ENCODE data around the gene TMEM187. TPM values are rescaled to one million over a fixed set of nuclear protein-coding genes. Genes with fewer than 3 reads are reported as not detected.

TMEM187 gene
- polyA plus RNA-seq, 2 of the 4 experiments (the other 2 are of a cell fraction), result 7.8 to 10.6 TPM

DNA sequence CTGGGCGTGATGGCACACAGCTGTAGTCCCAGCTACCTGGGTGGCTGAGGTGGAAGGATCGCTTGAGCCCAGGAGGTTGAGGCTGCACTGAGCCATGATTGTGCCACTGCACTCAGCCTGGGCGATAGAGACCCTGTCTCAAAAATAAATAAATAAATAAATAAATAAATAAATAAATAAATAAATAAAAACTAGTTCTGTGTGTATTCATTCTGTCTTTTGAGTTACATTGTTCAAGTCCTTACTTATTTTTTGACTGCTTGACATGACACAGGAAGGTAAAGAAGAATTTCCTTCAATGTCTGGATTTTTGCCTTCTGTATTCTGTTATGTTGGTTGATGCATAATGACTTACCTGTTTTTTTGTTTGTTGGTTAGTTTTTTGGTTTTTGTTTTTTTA is 35.5 kb upstream of the TMEM187 start:
- H3K27ac ChIP-seq, result no peak overlapping the region
- 92% methylated on average over 3 of the region's 3 CpGs for WGBS (ENCODE audit: missing lambda C conversion rate)
- FAIRE-seq, result no peak
- H3K4me1 ChIP-seq, result peaks cover 9% of the 10 kb centered on the region; the same call in 1 of the 3 replicates
- DNase-seq (ENCODE audit: low read depth in 1 of 2, low spot score in 1 of 2), result no peak
- no peak overlapping the region for H3K4me3 ChIP-seq
- ChIA-PET POLR2A (interaction anchor here (1.5 kb wide), 1 partner anchor 9 kb away, joined by 6 read pairs; no protein-coding TSS in a partner anchor), CTCF (interaction anchor here (17.9 to 25.1 kb wide), 2 partner anchors 8 kb away, joined by 363 read pairs; partner anchors contain the start of genes ARHGAP4, NAA10 and RENBP)
- no peaks in the 10 kb centered on the region for H3K9me3 ChIP-seq
- no peak overlapping the region for H3K4me2 ChIP-seq
- TF ChIP-seq, protein P1, sequence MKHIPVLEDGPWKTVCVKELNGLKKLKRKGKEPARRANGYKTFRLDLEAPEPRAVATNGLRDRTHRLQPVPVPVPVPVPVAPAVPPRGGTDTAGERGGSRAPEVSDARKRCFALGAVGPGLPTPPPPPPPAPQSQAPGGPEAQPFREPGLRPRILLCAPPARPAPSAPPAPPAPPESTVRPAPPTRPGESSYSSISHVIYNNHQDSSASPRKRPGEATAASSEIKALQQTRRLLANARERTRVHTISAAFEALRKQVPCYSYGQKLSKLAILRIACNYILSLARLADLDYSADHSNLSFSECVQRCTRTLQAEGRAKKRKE (CRISPR knock-in tag; IDR thresholded peaks at IDR 0.05; ENCODE audit: low read depth), result no peak
- peak; percentile 87 for TF ChIP-seq ZC3H11A (IDR thresholded peaks at IDR 0.05)
- no peak for ATAC-seq

DNA sequence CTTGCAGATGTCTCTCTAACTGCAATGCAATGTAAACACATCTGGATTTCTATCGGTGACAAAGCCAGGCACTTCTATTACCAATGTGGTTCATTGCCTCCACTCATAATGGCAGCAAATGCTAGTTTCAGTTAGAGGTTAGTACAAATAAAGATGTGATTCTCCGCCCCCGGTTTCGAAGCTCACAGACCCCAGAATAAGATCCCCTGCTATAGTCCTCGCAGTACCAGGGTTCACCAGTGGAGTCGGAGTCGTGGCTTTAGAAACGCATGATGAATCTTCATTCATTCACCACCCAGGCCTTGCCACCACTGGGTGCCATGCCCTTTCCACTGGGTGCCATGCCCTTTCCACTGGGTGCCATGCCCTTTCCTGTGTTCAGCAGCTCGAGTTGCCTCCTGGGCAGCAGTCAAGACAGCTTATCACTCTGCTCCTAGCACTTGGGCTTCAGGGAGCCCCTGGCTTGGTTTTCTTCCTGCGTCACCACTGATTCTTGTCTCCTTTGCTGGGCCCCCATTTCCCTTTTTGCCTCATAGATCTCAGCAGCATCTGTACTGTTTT is 34.2 kb upstream of the TMEM187 start:
- no peak for ATAC-seq
- ChIA-PET POLR2A (no interaction called here), CTCF (interaction anchor here (0.6 to 25.1 kb wide), 5 partner anchors 7 to 175 kb away, joined by 3 to 363 read pairs (median 4); partner anchors contain the start of genes ARHGAP4, NAA10 and RENBP)
- TF ChIP-seq JUNB (IDR thresholded peaks at IDR 0.05) (no peak), FOXS1 (CRISPR knock-in tag; IDR thresholded peaks at IDR 0.05) (no peak), EHMT2 (IDR thresholded peaks at IDR 0.05; ENCODE audit: low read depth) (no peak), RFX5 (IDR thresholded peaks at IDR 0.05) (no peak)
- 68% methylated on average over 10 of the region's 10 CpGs for WGBS (ENCODE audit: missing lambda C conversion rate)
- H3K4me2 ChIP-seq, result no peak overlapping the region
- peaks cover 5% of the 10 kb centered on the region; the same call in 1 of the 3 replicates for H3K4me1 ChIP-seq
- DNase-seq (ENCODE audit: low read depth in 1 of 2, low spot score in 1 of 2), result no peak
- H3K9me3 ChIP-seq, result no peaks in the 10 kb centered on the region
- H3K4me3 ChIP-seq, result no peak overlapping the region
- peak; percentile 86 for FAIRE-seq
- no peak overlapping the region for H3K27ac ChIP-seq

DNA sequence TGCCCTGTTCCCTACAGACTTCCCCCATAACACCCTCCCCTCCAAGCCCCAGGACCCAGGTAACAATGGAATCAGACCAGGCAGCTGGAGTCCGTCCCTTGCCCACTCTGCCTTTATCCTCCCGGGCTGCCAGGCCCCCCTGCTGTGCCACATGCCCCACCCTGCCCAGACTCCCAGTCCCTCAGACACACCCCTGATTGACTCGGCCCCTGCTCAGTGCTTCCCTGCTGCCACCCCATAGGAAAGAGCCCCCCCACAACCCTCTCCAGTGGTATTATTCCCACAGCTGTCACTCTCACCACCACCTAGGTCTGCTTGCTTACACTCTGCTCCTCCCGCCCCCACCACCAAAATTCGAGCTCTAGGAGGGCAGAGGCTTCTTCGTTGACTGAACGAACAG is 33.0 kb upstream of the TMEM187 start:
- DNase-seq (ENCODE audit: low read depth in 1 of 2, low spot score in 1 of 2), result no peak
- no peak overlapping the region for H3K4me3 ChIP-seq
- no peak overlapping the region for H3K27ac ChIP-seq
- no peaks in the 10 kb centered on the region for H3K4me1 ChIP-seq
- no peaks in the 10 kb centered on the region for H3K9me3 ChIP-seq
- FAIRE-seq, result no peak
- H3K4me2 ChIP-seq, result no peak overlapping the region
- ATAC-seq, result no peak
- ChIA-PET CTCF (interaction anchor here (1.2 to 25.1 kb wide), 4 partner anchors 6 to 175 kb away, joined by 4 to 363 read pairs (median 186); partner anchors contain the start of genes ARHGAP4, NAA10, PLXNB3 and RENBP), POLR2A (interaction anchor here (0.8 to 1.2 kb wide), 2 partner anchors 10 to 11 kb away, joined by 3 read pairs; no protein-coding TSS in a partner anchor)
- WGBS (ENCODE audit: missing lambda C conversion rate), result 60% methylated on average over 7 of the region's 7 CpGs
- TF ChIP-seq NPAS2 (CRISPR knock-in tag; IDR thresholded peaks at IDR 0.05; ENCODE audit: borderline replicate concordance) (no peak), POLR2AphosphoS2 (conservative IDR thresholded peaks at IDR 0.05; ENCODE audit: low read length) (no peak), CBX2 (IDR thresholded peaks at IDR 0.05; ENCODE audit: borderline replicate concordance, low read depth) (no peak), FOSB (CRISPR knock-in tag; IDR thresholded peaks at IDR 0.05) (no peak), ZFP36 (IDR thresholded peaks at IDR 0.05; ENCODE audit: borderline replicate concordance, partially characterized antibody) (no peak), PHF8 (IDR thresholded peaks at IDR 0.05; ENCODE audit: borderline replicate concordance, low read depth) (no peak), MAFK (IDR thresholded peaks at IDR 0.05; ENCODE audit: partially characterized antibody) (no peak), TP53 (CRISPR knock-in tag; IDR thresholded peaks at IDR 0.05) (no peak), CHD2 (IDR thresholded peaks at IDR 0.05; ENCODE audit: low read length, partially characterized antibody) (no peak), EP300 (IDR thresholded peaks at IDR 0.05) (no peak), MYC (IDR thresholded peaks at IDR 0.05; ENCODE audit: borderline replicate concordance, low read length) (no peak)
- TF ChIP-seq, protein P2, sequence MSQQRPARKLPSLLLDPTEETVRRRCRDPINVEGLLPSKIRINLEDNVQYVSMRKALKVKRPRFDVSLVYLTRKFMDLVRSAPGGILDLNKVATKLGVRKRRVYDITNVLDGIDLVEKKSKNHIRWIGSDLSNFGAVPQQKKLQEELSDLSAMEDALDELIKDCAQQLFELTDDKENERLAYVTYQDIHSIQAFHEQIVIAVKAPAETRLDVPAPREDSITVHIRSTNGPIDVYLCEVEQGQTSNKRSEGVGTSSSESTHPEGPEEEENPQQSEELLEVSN (IDR thresholded peaks at IDR 0.05; ENCODE audit: borderline replicate concordance, low read depth), result no peak
- TF ChIP-seq, protein P3, sequence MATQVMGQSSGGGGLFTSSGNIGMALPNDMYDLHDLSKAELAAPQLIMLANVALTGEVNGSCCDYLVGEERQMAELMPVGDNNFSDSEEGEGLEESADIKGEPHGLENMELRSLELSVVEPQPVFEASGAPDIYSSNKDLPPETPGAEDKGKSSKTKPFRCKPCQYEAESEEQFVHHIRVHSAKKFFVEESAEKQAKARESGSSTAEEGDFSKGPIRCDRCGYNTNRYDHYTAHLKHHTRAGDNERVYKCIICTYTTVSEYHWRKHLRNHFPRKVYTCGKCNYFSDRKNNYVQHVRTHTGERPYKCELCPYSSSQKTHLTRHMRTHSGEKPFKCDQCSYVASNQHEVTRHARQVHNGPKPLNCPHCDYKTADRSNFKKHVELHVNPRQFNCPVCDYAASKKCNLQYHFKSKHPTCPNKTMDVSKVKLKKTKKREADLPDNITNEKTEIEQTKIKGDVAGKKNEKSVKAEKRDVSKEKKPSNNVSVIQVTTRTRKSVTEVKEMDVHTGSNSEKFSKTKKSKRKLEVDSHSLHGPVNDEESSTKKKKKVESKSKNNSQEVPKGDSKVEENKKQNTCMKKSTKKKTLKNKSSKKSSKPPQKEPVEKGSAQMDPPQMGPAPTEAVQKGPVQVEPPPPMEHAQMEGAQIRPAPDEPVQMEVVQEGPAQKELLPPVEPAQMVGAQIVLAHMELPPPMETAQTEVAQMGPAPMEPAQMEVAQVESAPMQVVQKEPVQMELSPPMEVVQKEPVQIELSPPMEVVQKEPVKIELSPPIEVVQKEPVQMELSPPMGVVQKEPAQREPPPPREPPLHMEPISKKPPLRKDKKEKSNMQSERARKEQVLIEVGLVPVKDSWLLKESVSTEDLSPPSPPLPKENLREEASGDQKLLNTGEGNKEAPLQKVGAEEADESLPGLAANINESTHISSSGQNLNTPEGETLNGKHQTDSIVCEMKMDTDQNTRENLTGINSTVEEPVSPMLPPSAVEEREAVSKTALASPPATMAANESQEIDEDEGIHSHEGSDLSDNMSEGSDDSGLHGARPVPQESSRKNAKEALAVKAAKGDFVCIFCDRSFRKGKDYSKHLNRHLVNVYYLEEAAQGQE (IDR thresholded peaks at IDR 0.05), result no peak

All from A549 (cell line).